Measurements from ENCODE around the gene C9orf152.

GRCh38 chr9:110189559-110190320 is 18.2 kb downstream of the C9orf152 start:
- TF ChIP-seq CTCF (IDR thresholded peaks at IDR 0.05; ENCODE audit: low read depth, low read length) = no peak
- TF ChIP-seq EZH2phosphoT487 (IDR thresholded peaks at IDR 0.05; ENCODE audit: low read depth) = no peak

Measured in OCI-LY3 (cell line).